Fibroblast of mammary gland (primary cell): ENCODE results near the gene VEPH1.

Experiments
- DNase-seq: peaks from one replicate; pipeline ENCODE4 v3.0.0-alpha.2; 2010; ENCODE audit warnings: low read depth
- H3K4me3 ChIP-seq: 2 replicates; pipeline ENCODE4 v1.5.1; 2011; ENCODE audit warnings: low read depth, mild to moderate bottlenecking, low read length, moderate library complexity; ENCODE audit not compliant: control insufficient read depth
- CTCF ChIP-seq: conservative IDR thresholded peaks from 2 replicates; pipeline ENCODE4 v1.5.1; 2011; ENCODE audit warnings: low read depth, low read length, inconsistent platforms; ENCODE audit not compliant: control insufficient read depth, insufficient read depth

VEPH1 gene

GRCh38 chr3:157488144-157488543, 15.1 kb downstream of the VEPH1 start:
- DNase-seq: peak; percentile 43
- no peak for TF ChIP-seq CTCF
- H3K4me3 ChIP-seq: no peak overlapping the region

- H3K4me3 ChIP-seq: no peak overlapping the region
- no peak for TF ChIP-seq CTCF
- DNase-seq: peak; percentile 34
These were observed 15.9 kb downstream of the VEPH1 start for GRCh38 chr3:157487339-157487738.

GRCh38 chr3:157479464-157480243, 23.6 kb downstream of the VEPH1 start:
- DNase-seq: no peak
- TF ChIP-seq CTCF: no peak
- H3K4me3 ChIP-seq: no peak overlapping the region

DNA sequence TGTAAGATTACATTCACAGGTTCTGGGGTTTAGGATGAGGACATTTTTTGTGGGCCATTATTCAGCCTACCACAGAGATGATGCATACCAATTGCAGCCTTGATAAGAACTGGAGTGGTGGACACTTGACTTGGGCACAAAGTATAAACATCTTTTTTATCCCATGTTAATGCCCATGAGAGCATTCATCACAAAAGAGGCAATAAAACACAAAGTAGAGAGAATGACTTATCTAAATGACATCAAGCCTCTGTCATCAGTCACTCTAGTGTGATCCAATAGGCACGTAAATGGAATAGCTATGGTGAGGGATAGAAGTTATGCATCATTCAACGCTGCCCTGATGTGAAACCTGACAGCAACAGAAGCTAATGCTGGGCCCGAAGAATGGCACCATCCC, 25.8 kb downstream of the VEPH1 start:
- DNase-seq: peak; percentile 76
- TF ChIP-seq CTCF: no peak
- H3K4me3 ChIP-seq: no peak overlapping the region

- TF ChIP-seq CTCF: no peak
- DNase-seq: peak; percentile 86
- no peak overlapping the region for H3K4me3 ChIP-seq
These were observed 27.2 kb downstream of the VEPH1 start for GRCh38 chr3:157475921-157476414.

GRCh38 chr3:157472648-157473047, 30.6 kb downstream of the VEPH1 start:
- no peak overlapping the region for H3K4me3 ChIP-seq
- no peak for TF ChIP-seq CTCF
- DNase-seq: no peak

DNA sequence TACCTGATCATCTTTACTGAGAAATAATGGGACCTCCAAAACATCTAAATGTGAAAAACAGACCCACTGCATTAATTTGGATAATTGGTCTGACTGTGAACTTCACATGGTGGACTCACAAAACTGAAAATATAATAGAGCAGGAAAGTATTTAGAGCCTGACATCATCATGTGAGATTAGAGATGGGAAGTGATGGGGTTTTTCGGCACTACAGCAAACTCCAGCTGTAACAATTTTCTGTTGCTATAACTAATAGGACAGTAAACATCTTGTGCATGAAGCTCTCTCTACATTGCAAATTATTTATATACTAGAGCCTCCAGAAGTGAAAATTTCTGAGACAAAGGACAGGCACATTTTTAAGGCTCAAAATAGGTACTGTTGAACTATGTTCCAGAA, 32.2 kb downstream of the VEPH1 start:
- no peak overlapping the region for H3K4me3 ChIP-seq
- no peak for TF ChIP-seq CTCF
- no peak for DNase-seq
